ENCODE measurements around the gene LRRC7. TPM values are rescaled to one million over a fixed set of nuclear protein-coding genes. Genes with fewer than 3 reads are reported as not detected.

The LRRC7 gene
- total and polyA plus RNA-seq, 2 of the 8 experiments (the other 6 are each of a cell fraction or from before 2014, with no cell fraction given): 0.03 to 0.17 TPM

GRCh38 chr1:69568421-69569174 is 876 bp downstream of the LRRC7 start:
- POLR2A ChIA-PET (ENCODE audit: partially characterized antibody): interaction anchor here (0.8 to 1.1 kb wide), 2 partner anchors 14 to 62 kb away, joined by 3 read pairs; no protein-coding TSS in a partner anchor
- DNase-seq (ENCODE audit: low read depth in 1 of 2, low spot score in 2 of 2) (peak in 1 of 2 experiments; percentile 51), FAIRE-seq (no peak)
- Histone ChIP-seq H4K5ac (ENCODE audit: insufficient read length, low read depth, low read length) (no peak overlapping the region), H4K8ac (ENCODE audit: extremely low read depth, insufficient read depth, low read length) (peak overlapping the region; percentile 80; the same call in 1 of the 2 replicates), H3K23me2 (ENCODE audit: low read depth, low read length) (peaks cover 23% of the 10 kb centered on the region; the same call in 1 of the 2 replicates), H3K36me3 (ENCODE audit: control insufficient read depth in 2 of 4, insufficient read depth in 4 of 4, low read length in 3 of 4) (no peaks in the 10 kb centered on the region), H3K14ac (ENCODE audit: insufficient read length) (no peak overlapping the region), H2BK5ac (ENCODE audit: low read depth, low read length) (no peak overlapping the region), H3K4ac (replicated peaks; ENCODE audit: insufficient read length, low read depth, low read length) (no peak overlapping the region), H4K20me1 (replicated peaks in 1 of 2; ENCODE audit: control insufficient read depth in 1 of 2, insufficient read depth in 2 of 2, low read length in 2 of 2) (no peaks in the 10 kb centered on the region), H3K4me2 (ENCODE audit: insufficient read depth in 1 of 2, low read depth in 2 of 2, low read length in 2 of 2) (peak overlapping the region; percentile 95 to 100), H3K79me1 (ENCODE audit: low read depth, low read length) (no peaks in the 10 kb centered on the region), H2BK12ac (ENCODE audit: low read depth, low read length) (no peak overlapping the region), H3K4me3 (ENCODE audit: extremely low read depth in 1 of 4, insufficient read depth in 2 of 4, low read depth in 3 of 4, low read length in 4 of 4) (peak overlapping the region; percentile 63 to 89 (median 71)), H2BK20ac (ENCODE audit: low read length) (no peak overlapping the region), H3K23ac (ENCODE audit: insufficient read length) (no peak overlapping the region), H2BK15ac (ENCODE audit: low read length) (no peak overlapping the region), H4K91ac (replicated peaks; ENCODE audit: insufficient read length, low read length) (no peak overlapping the region), H3K27ac (ENCODE audit: low read depth, low read length) (no peak overlapping the region), H3K9me3 (ENCODE audit: insufficient read depth in 2 of 2, low read depth in 1 of 2, low read length in 1 of 2) (no peaks in the 10 kb centered on the region), H3K56ac (replicated peaks; ENCODE audit: insufficient read length, low read depth, low read length) (no peak overlapping the region), H3K27me3 (replicated peaks in 1 of 4; ENCODE audit: control insufficient read depth in 3 of 4, extremely low read depth in 1 of 4, insufficient read depth in 3 of 4, low read length in 3 of 4) (peaks cover 20 to 54% (median 45%) of the 10 kb centered on the region in 4 experiments), H3K79me2 (ENCODE audit: control insufficient read depth in 1 of 2, insufficient read depth in 2 of 2, low read length in 2 of 2) (no peaks in the 10 kb centered on the region), H2AFZ (ENCODE audit: low read length) (peak overlapping the region; percentile 90; the same call in 1 of the 2 replicates), H2AK5ac (ENCODE audit: low read depth, low read length) (no peak overlapping the region), H3K9ac (replicated peaks in 1 of 4; ENCODE audit: extremely low read depth in 1 of 4, low read depth in 3 of 4, low read length in 3 of 4) (no peak overlapping the region), H2BK120ac (replicated peaks; ENCODE audit: low read depth, low read length) (no peak overlapping the region), H3K18ac (ENCODE audit: extremely low read depth, low read length) (no peak overlapping the region), H3K4me1 (replicated peaks in 1 of 4; ENCODE audit: control insufficient read depth in 3 of 4, insufficient read depth in 4 of 4, low read length in 3 of 4) (peaks cover 0 to 13% (median 3%) of the 10 kb centered on the region in 4 experiments; a peak in 3 of 7 replicates)
- WGBS, 2 experiments (ENCODE audit: extremely low coverage in 1 of 2, insufficient coverage in 1 of 2, insufficient read length in 1 of 2, insufficient replicate concordance in 2 of 2, low coverage in 1 of 2, low lambda C conversion rate in 2 of 2, missing lambda C conversion rate in 1 of 2): 2% methylated on average over 25 of the region's 47 CpGs; no CpG with 5 or more reads in 1 of the 2 experiments
- CTCF ChIA-PET (ENCODE audit: partially characterized antibody): interaction anchor here (0.7 to 1.6 kb wide), 4 partner anchors 12 to 294 kb away, joined by 3 to 4 read pairs (median 4); no protein-coding TSS in a partner anchor
- 0 out of 2 replicates have a peak, but pooled peaks have one; percentile 18 for TF ChIP-seq E2F6 (IDR thresholded peaks at IDR 0.05)
- TF ChIP-seq PHF8 (conservative IDR thresholded peaks at IDR 0.05; ENCODE audit: low read depth, low read length): no peak
- TF ChIP-seq KDM5A (IDR thresholded peaks at IDR 0.05; ENCODE audit: low read length): no peak
- no peak for TF ChIP-seq GTF2F1 (IDR thresholded peaks at IDR 0.05; ENCODE audit: borderline replicate concordance, low read depth, low read length)
- TF ChIP-seq EGR1 (IDR thresholded peaks at IDR 0.05; ENCODE audit: borderline replicate concordance, low read depth, low read length): no peak
- no peak for TF ChIP-seq GABPA (IDR thresholded peaks at IDR 0.05; ENCODE audit: borderline replicate concordance, insufficient read depth, low read length)
- TF ChIP-seq CBX8 (IDR thresholded peaks at IDR 0.05; ENCODE audit: borderline replicate concordance, low read depth, low read length): no peak
- no peak for TF ChIP-seq TAF7 (optimal IDR thresholded peaks at IDR 0.05; ENCODE audit: borderline replicate concordance, low read depth, low read length)
- TF ChIP-seq ATF2 (IDR thresholded peaks at IDR 0.05; ENCODE audit: low read length): no peak
